Ovary (tissue), 9 donors: ENCODE measurements around the gene CCL26. TPM values are rescaled to one million over a fixed set of nuclear protein-coding genes. Genes with fewer than 3 reads are reported as not detected.

Source experiments
- DNase-seq, 5 donors: peaks; one replicate each; pipeline ENCODE4 v3.0.0-alpha.2; 2019 to 2020
- H3K27ac ChIP-seq, 2 donors: fragments of 200-600 bp; one replicate each; pipeline versions ENCODE4 v1.5.1 to v1.8.0; 2019 to 2022
- H3K27me3 ChIP-seq: fragments of 200-600 bp; one replicate; pipeline ENCODE4 v1.8.0; 2022
- H3K36me3 ChIP-seq: fragments of 200-600 bp; sonication (generic); one replicate; pipeline ENCODE4 v1.5.1; 2019
- H3K4me1 ChIP-seq: one replicate; pipeline ENCODE4 v1.8.1; 2013; ENCODE audit warnings: mild to moderate bottlenecking, moderate library complexity; ENCODE audit not compliant: insufficient read depth
- H3K4me3 ChIP-seq: fragments of 200-600 bp; sonication (generic); one replicate; pipeline ENCODE4 v1.5.1; 2017
- H3K9me3 ChIP-seq, 2 donors: fragments of 200-600 bp in 1 of 2; sonication (generic) in 1 of 2; one replicate each; pipeline versions ENCODE4 v1.5.1 to v1.8.1; 2013 to 2019; ENCODE audit warnings: mild to moderate bottlenecking in 1 of 2, moderate library complexity in 1 of 2
- CTCF ChIP-seq, 3 donors: fragments of 450-650 bp in 2 of 3; fragments of 200-600 bp in 1 of 3; IDR thresholded peaks; one replicate each; pipeline versions ENCODE4 v1.5.1 to v1.8.0; 2016 to 2022; ENCODE audit warnings: antibody characterized with exemption in 3 of 3, mild to moderate bottlenecking in 1 of 3
- EP300 ChIP-seq: sonication (generic); formaldehyde crosslinking; IDR thresholded peaks from one replicate; pipeline ENCODE4 v1.6.1; 2017; ENCODE audit warnings: antibody characterized with exemption
- POLR2A ChIP-seq: fragments of 450-650 bp; IDR thresholded peaks from one replicate; pipeline ENCODE4 v1.6.1; 2017; ENCODE audit warnings: antibody characterized with exemption, mild to moderate bottlenecking, moderate library complexity
- WGBS, 3 donors: extraction: QIAGEN DNeasy Blood & Tissue Kit in 1 of 3; methylation state at CpG; one replicate each; pipeline versions ENCODE4 v1.1.5 to v1.1.7; 2013 to 2017; 5-methylcytosine and 5-hydroxymethylcytosine counted together
- intact Hi-C, 4 donors: fragments of 100-400 bp; cut with DNase I; formaldehyde crosslinking; loops; one replicate each; pipeline versions ENCODE4 v1.11.0 to v1.15.1; 2022 to 2023
- polyA plus RNA-seq, 2 donors: library from polyadenylated mRNA; stranded (reverse); fragments of 200-250 nt in 1 of 2; fragments of 350-450 nt in 1 of 2; fragmentation: Illumina TruSeq in 1 of 2; extraction: RNeasy Lipid Tissue Mini Kit (QIAGEN cat#74804) in 1 of 2; gene quantifications; one replicate each; pipeline ENCODE4 v1.2.3, GENCODE V29; 2013 to 2014
- total RNA-seq, 7 donors: library from RNA; depleted of rRNA in 2 of 7; stranded (reverse); fragments of >200 nt in 2 of 7; fragmentation: NEBNext Ultra II Directional in 3 of 7; extraction: Animal tissue kit (Norgen Biotek cat#: 25700) in 3 of 7; gene quantifications; one replicate each; pipeline versions ENCODE4 v1.1.0 to v1.2.4, GENCODE V29; 2016 to 2023
- donor health status: DM: no; HTN: no; CAD: no; lungs with moderate emphysema.
- donor health status: DM: no; HTN: no; CAD: no.
- donor health status: Bipolar disorder and iron deficiency.
- donor health status: DM: yes; HTN: yes; CAD: no.
- donor health status: DM: no; HTN: no; CAD: no.
- donor health status: DM: yes; HTN: yes; CAD: no.

Gene CCL26
- total and polyA plus RNA-seq, 9 donors, result 2.6 to 43.0 (median 9.5) TPM

GRCh38 chr7:75756991-75757676, 14.9 kb downstream of the CCL26 start:
- no peaks in the 10 kb centered on the region for H3K27me3 ChIP-seq
- no peak overlapping the region for H3K4me3 ChIP-seq
- no peaks in the 10 kb centered on the region for H3K9me3 ChIP-seq
- DNase-seq, result no peak
- H3K4me1 ChIP-seq, result peaks cover 2% of the 10 kb centered on the region
- intact Hi-C loops, result no loop called here
- 74 to 84% (median 83%) methylated on average over 6 of the region's 6 CpGs for WGBS, 3 donors
- TF ChIP-seq CTCF (IDR thresholded peaks at IDR 0.05) (no peak), EP300 (no peak), POLR2A (no peak)
- H3K36me3 ChIP-seq, result no peaks in the 10 kb centered on the region
- H3K27ac ChIP-seq, result no peak overlapping the region

- Histone ChIP-seq H3K4me3 (no peak overlapping the region), H3K36me3 (no peaks in the 10 kb centered on the region), H3K27me3 (no peaks in the 10 kb centered on the region), H3K4me1 (peaks cover 2% of the 10 kb centered on the region), H3K27ac (no peak overlapping the region), H3K9me3 (no peaks in the 10 kb centered on the region)
- no peak for DNase-seq
- WGBS, 3 donors, result 59 to 63% (median 62%) methylated on average over 10 of the region's 10 CpGs
- no peak for TF ChIP-seq POLR2A
- intact Hi-C loops, result no loop called here
Measured at GRCh38 chr7:75756206-75756990, 15.6 kb downstream of the CCL26 start.

- no peak for TF ChIP-seq CTCF (IDR thresholded peaks at IDR 0.05)
- TF ChIP-seq EP300, result no peak
- TF ChIP-seq POLR2A, result no peak
- no peak overlapping the region for H3K4me3 ChIP-seq
- H3K27me3 ChIP-seq, result no peaks in the 10 kb centered on the region
- no peaks in the 10 kb centered on the region for H3K36me3 ChIP-seq
- peak in 2 of 5 donors; percentile 24 to 34 for DNase-seq
- no peak overlapping the region for H3K27ac ChIP-seq
- intact Hi-C loops, result loop anchor here in 1 of 4 donors (10.0 kb wide), 1 partner anchor 109 kb away; no protein-coding TSS in a partner anchor
- H3K9me3 ChIP-seq, result no peaks in the 10 kb centered on the region
- H3K4me1 ChIP-seq, result no peaks in the 10 kb centered on the region
- WGBS, 3 donors, result 11 to 27% (median 22%) methylated on average over 4 of the region's 4 CpGs
Measured at GRCh38 chr7:75743455-75743859, 28.6 kb downstream of the CCL26 start.

GRCh38 chr7:75740846-75741497, 31.0 kb downstream of the CCL26 start:
- intact Hi-C loops, result loop anchor here in 1 of 4 donors (10.0 kb wide), 1 partner anchor 106 kb away; no protein-coding TSS in a partner anchor
- Histone ChIP-seq H3K4me3 (no peak overlapping the region), H3K36me3 (no peaks in the 10 kb centered on the region), H3K4me1 (no peaks in the 10 kb centered on the region), H3K9me3 (no peaks in the 10 kb centered on the region), H3K27me3 (no peaks in the 10 kb centered on the region), H3K27ac (no peak overlapping the region)
- DNase-seq, result no peak
- WGBS, 3 donors, result 63 to 75% (median 67%) methylated on average over 13 of the region's 13 CpGs
- no peak for TF ChIP-seq EP300

GRCh38 chr7:75739796-75740672, 32.0 kb downstream of the CCL26 start:
- DNase-seq, result peak in 1 of 5 donors; percentile 28
- no peaks in the 10 kb centered on the region for H3K36me3 ChIP-seq
- TF ChIP-seq CTCF (IDR thresholded peaks at IDR 0.05) (no peak), POLR2A (no peak), EP300 (no peak)
- 59 to 62% (median 61%) methylated on average over 26 of the region's 26 CpGs for WGBS, 3 donors
- no peaks in the 10 kb centered on the region for H3K27me3 ChIP-seq
- peak overlapping the region; percentile 53 for H3K4me3 ChIP-seq
- no peaks in the 10 kb centered on the region for H3K9me3 ChIP-seq
- intact Hi-C loops, result loop anchor here in 1 of 4 donors (10.0 kb wide), 1 partner anchor 105 kb away; no protein-coding TSS in a partner anchor
- H3K27ac ChIP-seq, result peak overlapping the region; percentile 66 to 87
- no peaks in the 10 kb centered on the region for H3K4me1 ChIP-seq
